Suprapubic skin (tissue), 4 donors: ENCODE measurements around the gene BCAS4. TPM values are rescaled to one million over a fixed set of nuclear protein-coding genes. Genes with fewer than 3 reads are reported as not detected.
A peak's percentile ranks its signal among the peaks of the same experiment; 100 is the strongest.
"Not testable (repeated sequence)": the region's sequence is repeated elsewhere in the genome, so short reads cannot be mapped to it uniquely, and the experiment has no call there.

Source experiments
- DNase-seq, 2 donors: peaks; one replicate each; pipeline ENCODE4 v3.0.0-alpha.2; 2019; ENCODE audit warnings: low spot score in 2 of 2
- H3K27ac ChIP-seq: fragments of 200-600 bp; sonication (generic); one replicate; pipeline ENCODE4 v1.5.1; 2019
- H3K27me3 ChIP-seq: fragments of 200-600 bp; sonication (generic); one replicate; pipeline ENCODE4 v1.5.1; 2019
- H3K36me3 ChIP-seq: fragments of 200-600 bp; sonication (generic); one replicate; pipeline ENCODE4 v1.5.1; 2019
- H3K4me1 ChIP-seq: fragments of 200-600 bp; sonication (generic); one replicate; pipeline ENCODE4 v1.5.1; 2019
- H3K4me3 ChIP-seq: fragments of 200-600 bp; sonication (generic); one replicate; pipeline ENCODE4 v1.5.1; 2019; ENCODE audit warnings: mild to moderate bottlenecking
- H3K9me3 ChIP-seq: fragments of 200-600 bp; sonication (generic); one replicate; pipeline ENCODE4 v1.5.1; 2019
- CTCF ChIP-seq, 2 donors: fragments of 200-600 bp in 1 of 2; fragments of 450-650 bp in 1 of 2; sonication (generic) in 1 of 2; IDR thresholded peaks; one replicate each; pipeline ENCODE4 v1.5.1; 2016 to 2019; ENCODE audit warnings: antibody characterized with exemption in 2 of 2, mild to moderate bottlenecking in 1 of 2, moderate library complexity in 1 of 2
- EP300 ChIP-seq: sonication (generic); formaldehyde crosslinking; IDR thresholded peaks from one replicate; pipeline ENCODE4 v1.6.1; 2017; ENCODE audit warnings: antibody characterized with exemption
- POLR2A ChIP-seq, 2 donors: fragments of 450-650 bp; IDR thresholded peaks; one replicate each; pipeline ENCODE4 v1.6.1; 2017; ENCODE audit warnings: antibody characterized with exemption in 2 of 2, mild to moderate bottlenecking in 2 of 2, moderate library complexity in 2 of 2
- POLR2AphosphoS5 ChIP-seq, 3 donors: sonication (generic); formaldehyde crosslinking; IDR thresholded peaks; one replicate each; pipeline ENCODE4 v1.6.1; 2017; ENCODE audit warnings: antibody characterized with exemption in 3 of 3
- WGBS: methylation state at CpG from one replicate; pipeline ENCODE4 v1.1.5; 2018; 5-methylcytosine and 5-hydroxymethylcytosine counted together
- total RNA-seq, 4 donors: library from RNA; depleted of rRNA; stranded (reverse); fragments of >200 nt; gene quantifications; one replicate each; pipeline ENCODE4 v1.1.0, GENCODE V29; 2016

The BCAS4 gene
- total RNA-seq, 4 donors from 2014 or later, result 0.91 to 2.6 (median 1.2) TPM

DNA sequence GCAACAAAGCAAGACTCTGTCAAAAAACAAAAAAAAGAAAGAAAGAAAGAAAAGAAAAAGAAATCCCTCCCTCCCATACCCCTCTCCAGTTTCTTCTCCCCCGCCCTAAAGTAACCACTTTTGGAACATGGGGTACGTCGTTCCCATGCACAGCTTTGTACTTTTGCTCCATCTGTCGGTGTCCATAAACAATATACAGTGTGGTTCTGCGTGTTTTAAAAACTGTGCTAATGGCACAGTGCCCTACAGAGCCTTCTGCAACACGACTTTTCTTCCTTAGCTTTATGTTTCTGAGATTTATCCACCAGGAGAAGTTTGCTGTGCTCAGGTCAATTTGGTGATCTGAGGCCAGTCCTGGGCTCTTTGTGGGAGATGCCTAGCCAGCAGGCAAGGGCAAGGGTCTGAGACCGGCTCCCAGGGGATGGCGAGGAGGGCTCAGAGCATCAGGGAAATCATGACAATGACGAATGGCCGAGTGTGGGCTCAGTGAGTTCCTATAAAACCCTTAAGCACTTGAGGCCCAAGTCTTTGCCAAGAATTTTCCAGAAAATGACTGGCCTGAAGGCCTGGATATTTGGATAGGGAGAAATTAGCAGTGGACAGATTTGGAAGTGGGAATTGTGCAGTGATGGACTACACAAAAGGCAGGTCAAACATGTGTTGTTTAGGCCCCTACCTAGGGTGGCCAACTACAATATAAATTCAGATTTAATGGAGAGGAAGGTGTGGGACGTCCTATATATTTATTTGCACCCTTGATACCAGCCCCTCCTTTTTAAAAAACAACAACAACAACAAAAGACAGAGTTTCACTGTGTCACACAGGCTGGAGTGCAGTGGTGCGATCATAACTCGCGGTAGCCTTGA, 1.9 kb upstream of the BCAS4 start:
- Histone ChIP-seq H3K27ac (no peak overlapping the region), H3K27me3 (no peaks in the 10 kb centered on the region), H3K4me1 (peaks cover 29% of the 10 kb centered on the region), H3K36me3 (no peaks in the 10 kb centered on the region), H3K4me3 (no peak overlapping the region), H3K9me3 (no peaks in the 10 kb centered on the region)
- WGBS, result 84% methylated on average over 14 of the region's 14 CpGs
- DNase-seq, result no peak
- TF ChIP-seq CTCF (IDR thresholded peaks at IDR 0.05) (no peak), EP300 (no peak), POLR2AphosphoS5 (IDR thresholded peaks at IDR 0.05) (no peak), POLR2A (IDR thresholded peaks at IDR 0.05) (no peak)

GRCh38 chr20:50793575-50794016, 1.3 kb upstream of the BCAS4 start:
- not testable (repeated sequence) for H3K9me3 ChIP-seq, H3K4me3 ChIP-seq, DNase-seq, H3K27me3 ChIP-seq, H3K36me3 ChIP-seq, H3K27ac ChIP-seq
- WGBS, result 63% methylated on average over 13 of the region's 13 CpGs
- peaks cover 29% of the 10 kb centered on the region for H3K4me1 ChIP-seq

- peaks cover 29% of the 10 kb centered on the region for H3K4me1 ChIP-seq
- no peaks in the 10 kb centered on the region for H3K27me3 ChIP-seq
- H3K36me3 ChIP-seq, result no peaks in the 10 kb centered on the region
- H3K4me3 ChIP-seq, result peak overlapping the region; percentile 61
- 22% methylated on average over 27 of the region's 35 CpGs for WGBS
- no peak for TF ChIP-seq EP300
- no peak for TF ChIP-seq CTCF (IDR thresholded peaks at IDR 0.05)
- H3K9me3 ChIP-seq, result no peaks in the 10 kb centered on the region
- no peak overlapping the region for H3K27ac ChIP-seq
- no peak for DNase-seq
Observed at GRCh38 chr20:50794181-50794845, 548 bp upstream of the BCAS4 start.

GRCh38 chr20:50797142-50797541, 2.3 kb downstream of the BCAS4 start:
- Histone ChIP-seq H3K4me1 (peaks cover 16% of the 10 kb centered on the region), H3K9me3 (no peaks in the 10 kb centered on the region), H3K4me3 (no peak overlapping the region), H3K27me3 (no peaks in the 10 kb centered on the region), H3K27ac (no peak overlapping the region), H3K36me3 (no peaks in the 10 kb centered on the region)
- WGBS, result 91% methylated on average over 4 of the region's 4 CpGs
- DNase-seq, result no peak
- TF ChIP-seq POLR2A (IDR thresholded peaks at IDR 0.05), result no peak
- no peak for TF ChIP-seq EP300
- no peak for TF ChIP-seq CTCF (IDR thresholded peaks at IDR 0.05)
- TF ChIP-seq POLR2AphosphoS5 (IDR thresholded peaks at IDR 0.05), result no peak

- Histone ChIP-seq H3K36me3 (no peaks in the 10 kb centered on the region), H3K27me3 (no peaks in the 10 kb centered on the region), H3K27ac (no peak overlapping the region), H3K9me3 (no peaks in the 10 kb centered on the region), H3K4me3 (no peak overlapping the region), H3K4me1 (peaks cover 16% of the 10 kb centered on the region)
- 89% methylated on average over 7 of the region's 7 CpGs for WGBS
- DNase-seq, result no peak
- TF ChIP-seq EP300 (no peak), POLR2AphosphoS5 (IDR thresholded peaks at IDR 0.05) (no peak), CTCF (IDR thresholded peaks at IDR 0.05) (no peak), POLR2A (IDR thresholded peaks at IDR 0.05) (no peak)
Observed at GRCh38 chr20:50798650-50799049, 3.8 kb downstream of the BCAS4 start.
